LoVo (cell line): Measurements from ENCODE around the gene PSMD13.
"Not testable (repeated sequence)": the region's sequence is repeated elsewhere in the genome, so short reads cannot be mapped to it uniquely, and the experiment has no call there.

Experiments
- DNase-seq: peaks from one replicate; pipeline ENCODE4 v3.0.0-alpha.2; 2016; ENCODE audit warnings: low spot score

Gene PSMD13

GRCh38 chr11:236774-237767 is at the start of gene PSMD13:
Gene PSMD13 (plus strand): TSS chr11:236976. CDS start chr11:237050, 74 bp downstream.
- DNase-seq: peak; percentile 81

GRCh38 chr11:189200-189783 is 47.5 kb upstream of the PSMD13 start:
- DNase-seq: not testable (repeated sequence)

- DNase-seq: not testable (repeated sequence)
Measured at GRCh38 chr11:189843-190311, 46.9 kb upstream of the PSMD13 start.

GRCh38 chr11:190546-190945 is 46.2 kb upstream of the PSMD13 start:
- not testable (repeated sequence) for DNase-seq

- not testable (repeated sequence) for DNase-seq
Measured at GRCh38 chr11:191490-192478, 45.0 kb upstream of the PSMD13 start.

- DNase-seq: not testable (repeated sequence)
Measured at GRCh38 chr11:192674-193128, 44.1 kb upstream of the PSMD13 start, which contains the start of gene SCGB1C1. Gene SCGB1C1 (plus strand): TSS chr11:193078. CDS start chr11:193100, 22 bp downstream.

- not testable (repeated sequence) for DNase-seq
Measured at GRCh38 chr11:193481-193880, 43.3 kb upstream of the PSMD13 start.

- no peak for DNase-seq
Measured at GRCh38 chr11:196786-197731, 39.7 kb upstream of the PSMD13 start.

- DNase-seq: no peak
Measured at GRCh38 chr11:197741-198235, 39.0 kb upstream of the PSMD13 start.

GRCh38 chr11:198236-198806 is 38.5 kb upstream of the PSMD13 start:
- DNase-seq: no peak

- DNase-seq: no peak
Measured at GRCh38 chr11:199004-199581, 37.7 kb upstream of the PSMD13 start.

GRCh38 chr11:199782-200181 is 37.0 kb upstream of the PSMD13 start:
- no peak for DNase-seq

GRCh38 chr11:200224-201003 is 36.4 kb upstream of the PSMD13 start:
- no peak for DNase-seq

GRCh38 chr11:201966-202365 is 34.8 kb upstream of the PSMD13 start:
- DNase-seq: no peak

- DNase-seq: no peak
Measured at GRCh38 chr11:202490-202889, 34.3 kb upstream of the PSMD13 start.

GRCh38 chr11:203056-203944 is 33.5 kb upstream of the PSMD13 start:
- no peak for DNase-seq

- no peak for DNase-seq
Measured at GRCh38 chr11:203945-204586, 32.7 kb upstream of the PSMD13 start.
